GM18870 (cell line): ENCODE data around the gene ANKAR.
A peak's percentile ranks its signal among the peaks of the same experiment; 100 is the strongest.
"Not testable (repeated sequence)": the region's sequence is repeated elsewhere in the genome, so short reads cannot be mapped to it uniquely, and the experiment has no call there.

Experiments
- ATAC-seq: cut with Tn5 transposase; IDR thresholded peaks from one replicate; pipeline ENCODE4 v1.9.1; 2021; ENCODE audit warnings: moderate library complexity; ENCODE audit not compliant: unreplicated experiment

Gene ANKAR

GRCh38 chr2:189674374-189675112 is at the start of gene ANKAR:
Gene ANKAR (plus strand): TSS chr2:189674670. CDS start chr2:189676491, 1,821 bp downstream.
- ATAC-seq = peak; percentile 89

GRCh38 chr2:189625636-189626035 is 48.8 kb upstream of the ANKAR start:
- no peak for ATAC-seq

GRCh38 chr2:189627789-189628188 is 46.7 kb upstream of the ANKAR start:
- ATAC-seq = no peak

- ATAC-seq = no peak
Measured at GRCh38 chr2:189628817-189629530, 45.5 kb upstream of the ANKAR start.

- no peak for ATAC-seq
Measured at GRCh38 chr2:189629531-189630453, 44.7 kb upstream of the ANKAR start.

GRCh38 chr2:189631849-189632248 is 42.6 kb upstream of the ANKAR start:
- ATAC-seq = no peak

GRCh38 chr2:189633392-189633811 is 41.1 kb upstream of the ANKAR start:
- no peak for ATAC-seq

- ATAC-seq = no peak
Measured at GRCh38 chr2:189635353-189635752, 39.1 kb upstream of the ANKAR start.

- no peak for ATAC-seq
Measured at GRCh38 chr2:189638301-189639006, 36.0 kb upstream of the ANKAR start.

- ATAC-seq = no peak
Measured at GRCh38 chr2:189639007-189639609, 35.4 kb upstream of the ANKAR start.

- no peak for ATAC-seq
Measured at GRCh38 chr2:189641002-189641401, 33.5 kb upstream of the ANKAR start.

GRCh38 chr2:189641590-189641989 is 32.9 kb upstream of the ANKAR start:
- no peak for ATAC-seq

- ATAC-seq = no peak
Measured at GRCh38 chr2:189646521-189646920, 27.9 kb upstream of the ANKAR start.

GRCh38 chr2:189648846-189649509 is 25.5 kb upstream of the ANKAR start:
- ATAC-seq = no peak

- ATAC-seq = no peak
Measured at GRCh38 chr2:189651284-189651683, 23.2 kb upstream of the ANKAR start.

GRCh38 chr2:189653464-189653863 is 21.0 kb upstream of the ANKAR start:
- not testable (repeated sequence) for ATAC-seq

GRCh38 chr2:189654641-189655040 is 19.8 kb upstream of the ANKAR start:
- ATAC-seq = no peak

- peak; percentile 48 for ATAC-seq
Measured at GRCh38 chr2:189657867-189658266, 16.6 kb upstream of the ANKAR start.

GRCh38 chr2:189658306-189659212 is 15.9 kb upstream of the ANKAR start:
- no peak for ATAC-seq
